Upper lobe of left lung (tissue), 6 donors: ENCODE results near the gene CARMIL1. TPM values are rescaled to one million over a fixed set of nuclear protein-coding genes. Genes with fewer than 3 reads are reported as not detected.

ENCODE experiments used
- ATAC-seq, 2 donors: fragments of 200-7000 bp; cut with Tn5 transposase; one replicate each; pipeline ENCODE4 v1.9.1; 2022; ENCODE audit warnings: mild to moderate bottlenecking in 2 of 2, moderate library complexity in 2 of 2; ENCODE audit not compliant: low FRiP score in 2 of 2
- DNase-seq, 2 donors: peaks; one replicate each; pipeline ENCODE4 v3.0.0-alpha.2; 2019 to 2020
- H3K27ac ChIP-seq, 4 donors: fragments of 200-600 bp; sonication (generic); one replicate each; pipeline ENCODE4 v1.5.1; 2016 to 2019
- H3K27me3 ChIP-seq, 4 donors: fragments of 200-600 bp; sonication (generic); one replicate each; pipeline ENCODE4 v1.5.1; 2017 to 2019
- H3K36me3 ChIP-seq, 4 donors: fragments of 200-600 bp; sonication (generic); one replicate each; pipeline ENCODE4 v1.5.1; 2016 to 2019
- H3K4me1 ChIP-seq, 4 donors: fragments of 200-600 bp; sonication (generic); one replicate each; pipeline ENCODE4 v1.5.1; 2018 to 2019
- H3K4me3 ChIP-seq, 4 donors: fragments of 200-600 bp; sonication (generic); one replicate each; pipeline ENCODE4 v1.5.1; 2017 to 2019; ENCODE audit warnings: mild to moderate bottlenecking in 2 of 4, moderate library complexity in 1 of 4
- H3K9me3 ChIP-seq, 4 donors: fragments of 200-600 bp; sonication (generic); one replicate each; pipeline ENCODE4 v1.5.1; 2018 to 2019
- EP300 ChIP-seq, 4 donors: sonication (generic); formaldehyde crosslinking; IDR thresholded peaks; one replicate each; pipeline ENCODE4 v1.5.1; 2017; ENCODE audit warnings: antibody characterized with exemption in 4 of 4, control low read depth in 2 of 4
- POLR2A ChIP-seq, 4 donors: fragments of 450-650 bp; IDR thresholded peaks; one replicate each; pipeline ENCODE4 v1.5.1; 2016 to 2017; ENCODE audit warnings: antibody characterized with exemption in 4 of 4, mild to moderate bottlenecking in 2 of 4
- POLR2AphosphoS5 ChIP-seq, 2 donors: sonication (generic); formaldehyde crosslinking; IDR thresholded peaks; one replicate each; pipeline ENCODE4 v1.5.1; 2017; ENCODE audit warnings: antibody characterized with exemption in 2 of 2
- WGBS, 2 donors: methylation state at CpG; one replicate each; pipeline ENCODE4 v1.1.5; 2017 to 2018; 5-methylcytosine and 5-hydroxymethylcytosine counted together
- total RNA-seq, 6 donors: library from RNA; depleted of rRNA in 4 of 6; stranded (reverse); fragments of >200 nt in 4 of 6; gene quantifications; one replicate each; pipeline versions ENCODE4 v1.1.0 to v1.2.1, GENCODE V29; 2016 to 2021
- TF ChIP-seq, protein P1 (sequence below), 6 experiments: fragments of 450-650 bp in 4 of 6; fragments of 200-600 bp in 2 of 6; sonication (generic) in 2 of 6; IDR thresholded peaks; one replicate each; pipeline ENCODE4 v1.5.1; 2016 to 2019; ENCODE audit warnings: antibody characterized with exemption in 6 of 6
- donor health status: DM: no; HTN: no; CAD: no; lungs with moderate emphysema.
- donor health status: DM: no; HTN: yes; CAD: no; lungs with severe emphysema.

CARMIL1 gene
- total RNA-seq, 6 donors from 2014 or later = 19.8 to 78.6 (median 44.9) TPM

DNA sequence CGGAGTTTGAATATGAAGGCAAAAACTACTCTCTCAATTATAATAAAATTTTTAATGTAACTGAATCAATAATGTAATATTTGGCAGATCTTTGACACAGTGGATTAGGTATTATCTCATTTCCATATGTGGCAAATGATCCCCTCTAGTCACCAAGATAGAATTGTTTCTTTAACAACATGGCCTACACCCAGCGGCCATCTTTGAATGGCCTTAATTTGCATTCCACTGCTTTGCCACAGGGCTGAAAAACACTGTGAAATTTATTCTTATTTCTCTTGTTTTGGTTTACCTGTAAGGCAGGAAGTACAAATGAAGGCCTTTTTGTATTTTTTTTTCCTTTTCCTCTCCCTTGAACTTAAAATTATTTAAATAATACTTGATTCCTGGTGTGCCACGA lies 210.2 kb downstream of the CARMIL1 start:
- TF ChIP-seq, protein P1, sequence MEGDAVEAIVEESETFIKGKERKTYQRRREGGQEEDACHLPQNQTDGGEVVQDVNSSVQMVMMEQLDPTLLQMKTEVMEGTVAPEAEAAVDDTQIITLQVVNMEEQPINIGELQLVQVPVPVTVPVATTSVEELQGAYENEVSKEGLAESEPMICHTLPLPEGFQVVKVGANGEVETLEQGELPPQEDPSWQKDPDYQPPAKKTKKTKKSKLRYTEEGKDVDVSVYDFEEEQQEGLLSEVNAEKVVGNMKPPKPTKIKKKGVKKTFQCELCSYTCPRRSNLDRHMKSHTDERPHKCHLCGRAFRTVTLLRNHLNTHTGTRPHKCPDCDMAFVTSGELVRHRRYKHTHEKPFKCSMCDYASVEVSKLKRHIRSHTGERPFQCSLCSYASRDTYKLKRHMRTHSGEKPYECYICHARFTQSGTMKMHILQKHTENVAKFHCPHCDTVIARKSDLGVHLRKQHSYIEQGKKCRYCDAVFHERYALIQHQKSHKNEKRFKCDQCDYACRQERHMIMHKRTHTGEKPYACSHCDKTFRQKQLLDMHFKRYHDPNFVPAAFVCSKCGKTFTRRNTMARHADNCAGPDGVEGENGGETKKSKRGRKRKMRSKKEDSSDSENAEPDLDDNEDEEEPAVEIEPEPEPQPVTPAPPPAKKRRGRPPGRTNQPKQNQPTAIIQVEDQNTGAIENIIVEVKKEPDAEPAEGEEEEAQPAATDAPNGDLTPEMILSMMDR (IDR thresholded peaks at IDR 0.05) = no peak
- TF ChIP-seq POLR2A (IDR thresholded peaks at IDR 0.05) = no peak
- TF ChIP-seq EP300 (IDR thresholded peaks at IDR 0.05) = no peak
- no peak for TF ChIP-seq POLR2AphosphoS5 (IDR thresholded peaks at IDR 0.05)
- Histone ChIP-seq H3K27ac (peak overlapping the region in 1 of 4 donors; percentile 36), H3K4me1 (peaks cover 8 to 11% (median 9%) of the 10 kb centered on the region in 4 donors), H3K36me3 (no peaks in the 10 kb centered on the region), H3K4me3 (no peak overlapping the region), H3K9me3 (no peaks in the 10 kb centered on the region), H3K27me3 (no peaks in the 10 kb centered on the region)
- no peak for DNase-seq
- ATAC-seq = no peak
- WGBS, 2 donors = 76 to 80% methylated on average over 3 of the region's 3 CpGs

DNA sequence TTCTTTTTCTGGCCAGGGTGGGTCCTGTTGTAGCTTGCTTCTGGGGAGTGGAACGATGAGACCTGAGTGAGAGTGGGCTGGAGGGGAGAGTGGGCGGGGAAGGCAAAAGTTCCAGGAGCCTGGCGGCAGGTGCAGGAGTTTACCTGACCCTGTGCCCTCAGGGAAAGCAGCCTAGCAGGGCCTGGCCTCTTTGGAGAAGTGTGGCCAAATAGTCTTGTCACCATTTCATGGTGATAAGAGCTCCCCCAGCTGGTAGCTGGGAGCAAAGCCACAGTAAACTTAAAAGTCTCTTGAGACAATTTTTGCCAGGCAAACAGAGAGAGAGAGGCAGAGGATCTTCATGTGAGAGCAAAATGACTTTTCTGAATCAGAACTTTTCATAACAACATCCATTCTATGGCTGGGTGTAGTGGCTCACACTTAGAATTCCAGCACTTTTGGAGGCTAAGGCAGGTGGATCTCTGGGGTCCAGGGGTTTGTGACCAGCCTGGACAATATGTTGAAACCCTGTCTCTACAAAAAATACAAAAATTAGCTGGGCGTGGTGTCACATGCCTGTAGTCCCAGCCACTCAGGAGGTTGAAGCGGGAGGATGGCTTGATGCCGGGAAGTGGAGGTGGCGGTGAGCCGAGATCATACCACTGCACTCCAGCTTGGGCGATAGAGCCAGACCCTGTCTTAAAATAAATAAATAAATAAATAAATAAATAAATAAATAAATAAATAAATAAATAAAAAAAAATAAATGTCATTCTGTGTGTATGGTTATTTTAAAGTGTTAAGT lies 211.0 kb downstream of the CARMIL1 start:
- H3K36me3 ChIP-seq = no peaks in the 10 kb centered on the region
- ATAC-seq (peak; percentile 91 to 95), DNase-seq (peak in 1 of 2 donors; percentile 78)
- H3K4me3 ChIP-seq = no peak overlapping the region
- no peaks in the 10 kb centered on the region for H3K9me3 ChIP-seq
- H3K27ac ChIP-seq = peak overlapping the region in 2 of 4 donors; percentile 31 to 36
- TF ChIP-seq POLR2A (IDR thresholded peaks at IDR 0.05) (no peak), EP300 (IDR thresholded peaks at IDR 0.05) (no peak), POLR2AphosphoS5 (IDR thresholded peaks at IDR 0.05) (no peak)
- TF ChIP-seq, protein P1 (IDR thresholded peaks at IDR 0.05) = peak; percentile 62 to 88 (median 76)
- H3K27me3 ChIP-seq = no peaks in the 10 kb centered on the region
- 39 to 63% methylated on average over 9 of the region's 9 CpGs for WGBS, 2 donors
- H3K4me1 ChIP-seq = peaks cover 8 to 11% (median 9%) of the 10 kb centered on the region in 4 donors

DNA sequence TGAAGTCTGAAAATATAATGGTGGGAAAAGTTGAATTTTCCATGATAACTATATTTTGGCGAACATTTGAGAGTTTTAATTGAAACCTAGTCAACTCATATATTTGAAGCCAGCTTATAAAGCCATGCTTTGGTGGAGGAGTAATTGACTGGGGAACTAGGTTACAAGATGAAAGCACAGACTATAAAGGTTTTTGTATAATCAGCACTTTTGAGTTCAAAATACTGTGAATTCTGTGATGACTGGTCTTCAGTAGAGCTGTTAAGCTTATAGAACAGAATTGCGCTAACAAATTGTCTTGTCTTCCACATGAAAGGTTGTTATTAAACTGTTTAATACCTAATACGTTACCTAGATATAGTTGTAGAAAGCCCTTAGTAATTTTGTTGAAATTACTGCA lies 213.8 kb downstream of the CARMIL1 start:
- H3K4me1 ChIP-seq = peaks cover 0 to 11% (median 9%) of the 10 kb centered on the region in 4 donors
- no peaks in the 10 kb centered on the region for H3K9me3 ChIP-seq
- 98% methylated on average over 3 of the region's 3 CpGs for WGBS, 2 donors
- ATAC-seq (no peak), DNase-seq (no peak)
- TF ChIP-seq EP300 (IDR thresholded peaks at IDR 0.05) (no peak), POLR2AphosphoS5 (IDR thresholded peaks at IDR 0.05) (no peak), POLR2A (IDR thresholded peaks at IDR 0.05) (no peak)
- TF ChIP-seq, protein P1 (IDR thresholded peaks at IDR 0.05) = no peak
- no peaks in the 10 kb centered on the region for H3K27me3 ChIP-seq
- no peak overlapping the region for H3K27ac ChIP-seq
- H3K4me3 ChIP-seq = no peak overlapping the region
- no peaks in the 10 kb centered on the region for H3K36me3 ChIP-seq

DNA sequence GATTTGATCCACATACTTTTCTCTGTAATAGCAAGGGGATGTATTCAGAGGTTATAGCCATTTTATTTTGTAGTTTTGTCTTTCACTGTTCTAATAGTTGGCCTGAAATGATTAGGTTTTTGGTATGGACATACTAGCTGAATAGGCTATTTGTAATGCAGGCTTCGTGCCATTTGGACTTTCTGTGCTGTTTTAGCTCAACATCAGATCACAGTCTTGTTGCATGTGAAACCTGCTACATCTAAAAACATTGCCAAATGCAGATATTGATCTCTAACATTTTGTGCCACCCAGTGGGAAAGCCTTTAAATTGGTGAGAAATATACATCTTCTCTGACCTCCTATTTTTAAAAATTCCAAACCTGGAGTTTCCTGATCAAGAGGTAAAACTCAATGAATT lies 215.3 kb downstream of the CARMIL1 start:
- TF ChIP-seq, protein P1 (IDR thresholded peaks at IDR 0.05) = no peak
- TF ChIP-seq POLR2A (IDR thresholded peaks at IDR 0.05) (no peak), POLR2AphosphoS5 (IDR thresholded peaks at IDR 0.05) (no peak), EP300 (IDR thresholded peaks at IDR 0.05) (no peak)
- H3K9me3 ChIP-seq = no peaks in the 10 kb centered on the region
- WGBS, 2 donors = 85 to 95% methylated on average over 1 of the region's 1 CpG
- H3K4me3 ChIP-seq = no peak overlapping the region
- no peak for ATAC-seq
- H3K27ac ChIP-seq = no peak overlapping the region
- no peaks in the 10 kb centered on the region for H3K36me3 ChIP-seq
- peaks cover 0 to 11% (median 9%) of the 10 kb centered on the region in 4 donors for H3K4me1 ChIP-seq
- H3K27me3 ChIP-seq = no peaks in the 10 kb centered on the region
- DNase-seq = no peak
